GM12892 (cell line): Measurements from ENCODE around the gene C16orf78.
A peak's percentile ranks its signal among the peaks of the same experiment; 100 is the strongest.

ENCODE experiments used
- DNase-seq: peaks from one replicate; pipeline ENCODE4 v3.0.0; 2011; ENCODE audit not compliant: insufficient read length
- FAIRE-seq: peaks from 2 replicates; lab custom pipeline; 2011; peaks lifted over from hg19 to GRCh38; lab: Jason Lieb, UNC
- POLR2A ChIP-seq: IDR thresholded peaks from 2 replicates; pipeline ENCODE4 v1.6.1; 2011; ENCODE audit warnings: low read depth, low read length, control low read depth
- POLR2AphosphoS5 ChIP-seq: IDR thresholded peaks from 2 replicates; pipeline ENCODE4 v1.6.1; 2011; ENCODE audit warnings: low read depth, low read length, control low read depth
- TAF1 ChIP-seq: IDR thresholded peaks from 2 replicates; pipeline ENCODE4 v1.6.1; 2011; ENCODE audit warnings: low read depth, mild to moderate bottlenecking, control low read depth, low read length, borderline replicate concordance

The C16orf78 gene

DNA sequence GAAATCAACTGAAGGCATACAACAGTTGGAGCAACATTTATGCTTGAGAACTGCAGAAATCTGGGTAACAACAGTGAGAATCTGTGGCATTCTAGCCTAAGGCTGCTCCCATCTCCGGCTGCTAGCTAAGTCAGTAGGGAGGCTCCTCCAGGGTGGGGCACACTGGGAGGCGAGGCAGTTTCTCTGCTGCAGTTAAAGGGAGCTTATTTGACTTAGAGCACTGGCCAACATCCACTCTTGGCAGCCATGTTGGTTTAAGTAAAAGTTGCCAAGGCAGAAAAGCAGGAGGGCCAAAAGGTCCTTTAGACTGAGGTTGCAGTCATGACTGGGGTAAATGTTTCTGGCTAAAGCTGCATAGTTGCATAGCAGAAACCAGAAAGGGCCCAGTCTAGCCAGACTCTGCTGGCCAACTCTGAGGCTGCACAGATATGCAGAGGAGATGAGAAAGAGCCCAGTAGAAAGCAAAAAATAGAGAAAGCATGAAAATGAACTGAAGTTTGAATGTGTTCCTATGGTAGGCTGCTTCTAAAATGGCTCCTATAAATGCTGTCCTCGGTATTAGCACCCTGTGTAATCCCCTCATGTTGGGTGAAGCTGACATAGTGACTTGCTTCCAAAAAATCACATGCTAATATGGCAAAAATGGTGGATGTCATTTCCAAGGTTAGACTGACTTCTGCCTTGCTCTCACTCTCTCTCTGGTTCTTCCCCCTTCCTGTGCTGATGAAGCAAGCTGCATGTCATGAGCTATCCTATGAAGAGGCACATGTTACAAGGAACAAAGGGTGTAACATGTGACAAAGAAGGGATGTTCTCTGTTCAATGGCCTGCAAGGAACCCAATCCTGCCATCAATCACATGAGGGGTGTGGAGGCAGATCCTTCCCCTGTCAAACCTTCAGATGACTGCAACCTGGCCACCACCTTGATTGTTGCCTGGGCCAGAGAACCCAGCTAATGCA lies 3.7 kb upstream of the C16orf78 start:
- no peak for FAIRE-seq
- TF ChIP-seq POLR2A (no peak), POLR2AphosphoS5 (no peak), TAF1 (no peak)
- DNase-seq = no peak

DNA sequence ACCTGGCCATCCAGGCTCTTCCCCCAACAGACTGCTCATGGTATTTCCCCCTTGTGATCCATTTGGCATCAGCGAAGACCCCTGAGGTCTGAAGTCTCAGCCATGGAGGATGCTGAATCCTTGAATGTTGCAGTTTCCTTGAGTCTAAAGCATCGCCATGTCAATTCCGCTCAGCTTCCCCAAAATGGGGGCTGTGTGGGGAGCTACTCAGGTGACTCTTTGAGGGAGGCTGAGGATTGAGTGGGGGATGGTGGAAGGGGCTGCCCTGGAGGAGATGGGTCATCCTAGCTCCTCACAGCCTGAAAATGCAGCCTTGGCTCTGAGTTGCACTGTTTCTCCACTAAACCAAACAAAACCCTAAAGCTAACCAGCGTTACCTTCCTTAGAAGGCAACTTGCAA lies 2.6 kb downstream of the C16orf78 start:
- FAIRE-seq (no peak), DNase-seq (no peak)

GRCh38 chr16:49377196-49377755 lies 3.7 kb downstream of the C16orf78 start:
- FAIRE-seq = no peak
- no peak for DNase-seq
- TF ChIP-seq POLR2A (no peak), POLR2AphosphoS5 (no peak), TAF1 (no peak)

More for the DNA sequence above, 2.6 kb downstream of the C16orf78 start:
- no peak for TF ChIP-seq POLR2AphosphoS5
- no peak for TF ChIP-seq TAF1
- no peak for TF ChIP-seq POLR2A

DNA sequence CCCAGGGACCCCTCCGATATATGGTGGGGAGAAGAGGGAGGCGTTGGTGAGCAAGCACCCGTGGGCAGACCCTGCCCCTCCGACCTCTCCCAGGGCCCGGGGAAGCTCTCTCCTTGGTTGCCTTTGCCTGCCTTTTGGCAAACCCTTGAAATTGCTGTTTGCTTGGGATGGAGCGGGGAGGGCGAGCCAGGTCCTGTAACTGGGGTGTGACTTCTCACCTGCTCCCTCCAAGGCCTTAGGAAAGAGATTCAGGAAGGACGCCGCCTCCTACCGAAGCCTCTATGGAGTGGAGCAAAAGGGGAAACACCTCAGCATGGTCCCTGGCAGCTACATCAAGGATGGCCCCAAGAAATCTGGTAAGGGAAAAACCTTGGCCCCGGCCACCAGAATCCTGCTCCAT lies 4.6 kb downstream of the C16orf78 start:
- DNase-seq (no peak), FAIRE-seq (no peak)
- TF ChIP-seq POLR2AphosphoS5 = no peak
- no peak for TF ChIP-seq POLR2A
- TF ChIP-seq TAF1 = no peak

- no peak for DNase-seq
- no peak for TF ChIP-seq POLR2AphosphoS5
- TF ChIP-seq POLR2A = no peak
- no peak for TF ChIP-seq TAF1
- FAIRE-seq = no peak
These were observed 5.2 kb downstream of the C16orf78 start for GRCh38 chr16:49378816-49379215.

DNA sequence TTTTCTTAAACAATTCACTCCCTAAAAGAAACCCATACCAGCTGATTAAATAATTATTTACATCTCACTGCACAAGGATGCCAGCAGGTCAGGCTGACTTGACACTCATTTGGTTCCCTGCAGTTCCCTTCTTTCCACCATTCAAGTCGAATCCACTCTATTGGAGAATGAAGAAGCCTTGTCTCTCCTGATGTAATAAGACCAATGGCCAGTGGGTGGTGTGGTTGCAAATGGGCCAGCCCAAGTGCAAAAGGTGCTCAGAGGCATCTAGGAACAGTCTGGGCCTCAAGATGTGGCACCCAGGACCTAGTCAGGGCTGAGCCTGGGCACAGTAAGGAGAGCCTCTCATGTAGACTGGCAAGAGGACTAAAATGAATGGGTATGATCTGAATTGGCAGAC lies 9.3 kb downstream of the C16orf78 start:
- FAIRE-seq (peak; percentile 67), DNase-seq (no peak)
- TF ChIP-seq POLR2AphosphoS5 = no peak
- TF ChIP-seq TAF1 = no peak
- TF ChIP-seq POLR2A = no peak

- TF ChIP-seq POLR2A = no peak
- TF ChIP-seq POLR2AphosphoS5 = no peak
- TF ChIP-seq TAF1 = no peak
These were observed 21.4 kb downstream of the C16orf78 start for GRCh38 chr16:49395021-49395420.

DNA sequence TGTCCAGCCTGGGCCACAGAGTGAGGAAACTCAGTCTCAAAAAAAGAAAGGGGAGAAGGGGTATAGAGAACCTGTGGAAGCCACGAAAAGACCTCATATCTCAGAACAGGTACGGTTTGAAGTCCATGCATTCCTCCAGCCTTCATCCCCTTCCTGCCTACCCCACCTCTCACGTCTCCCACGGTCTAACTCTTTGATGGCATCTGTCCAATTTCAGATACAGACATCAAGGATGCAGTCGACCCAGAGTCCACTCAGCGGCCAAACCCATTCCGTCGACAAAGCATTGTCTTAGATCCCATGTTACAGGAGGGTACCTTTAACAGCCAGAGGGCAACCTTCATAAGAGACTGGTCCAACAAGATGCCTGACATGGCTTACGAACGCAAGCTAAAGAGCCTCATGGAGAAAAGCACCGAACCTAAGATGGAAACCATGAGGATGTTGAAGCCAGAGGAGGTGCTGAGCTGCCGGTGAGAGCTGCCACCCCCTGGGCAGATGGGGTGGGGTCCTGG lies 22.7 kb downstream of the C16orf78 start:
- no peak for DNase-seq
- no peak for FAIRE-seq
- TF ChIP-seq TAF1 (no peak), POLR2AphosphoS5 (no peak), POLR2A (no peak)

More at GRCh38 chr16:49395021-49395420, 21.4 kb downstream of the C16orf78 start:
- FAIRE-seq (no peak), DNase-seq (no peak)

- TF ChIP-seq TAF1 (no peak), POLR2A (no peak), POLR2AphosphoS5 (no peak)
- DNase-seq (no peak), FAIRE-seq (no peak)
These were observed 25.2 kb downstream of the C16orf78 start for GRCh38 chr16:49398761-49399160.

- no peak for TF ChIP-seq TAF1
- TF ChIP-seq POLR2AphosphoS5 = no peak
- TF ChIP-seq POLR2A = no peak
- DNase-seq (peak; percentile 40), FAIRE-seq (peak; percentile 93)
These were observed 26.2 kb downstream of the C16orf78 start for GRCh38 chr16:49399594-49400364.

- TF ChIP-seq TAF1 = no peak
- no peak for TF ChIP-seq POLR2AphosphoS5
- no peak for TF ChIP-seq POLR2A
- FAIRE-seq = peak; percentile 78
- no peak for DNase-seq
These were observed 27.0 kb downstream of the C16orf78 start for GRCh38 chr16:49400611-49401010.
